ENCODE data around the gene SPSB4. TPM values are rescaled to one million over a fixed set of nuclear protein-coding genes. Genes with fewer than 3 reads are reported as not detected.

Gene SPSB4
- total RNA-seq, 1 donor from 2014 or later, result 1.2 TPM

- no peaks in the 10 kb centered on the region for H3K4me1 Mint-ChIP-seq (ENCODE audit: unreplicated experiment)
- H3K27me3 Mint-ChIP-seq (ENCODE audit: unreplicated experiment), result peaks cover 4% of the 10 kb centered on the region
- H3K27ac Mint-ChIP-seq (ENCODE audit: unreplicated experiment), result no peak overlapping the region
- H3K9me3 Mint-ChIP-seq (ENCODE audit: unreplicated experiment), result no peaks in the 10 kb centered on the region
- no peak for DNase-seq (ENCODE audit: low spot score)
- TF ChIP-seq CTCF (IDR thresholded peaks at IDR 0.05; ENCODE audit: unreplicated experiment), result no peak
- no peak overlapping the region for H3K4me3 Mint-ChIP-seq (ENCODE audit: unreplicated experiment)
- no peaks in the 10 kb centered on the region for H3K36me3 Mint-ChIP-seq (ENCODE audit: low read depth, unreplicated experiment)
Measured at GRCh38 chr3:141193066-141193830, 142.1 kb downstream of the SPSB4 start.

Other genes with a start within 250 kb of the SPSB4 start
- gene SLC25A36, start 109.5 kb upstream of the SPSB4 start, total RNA-seq (ENCODE audit: unreplicated experiment), result 80.7 TPM
- gene PXYLP1, start 180.5 kb downstream of the SPSB4 start, total RNA-seq (ENCODE audit: unreplicated experiment), result 4.4 TPM

Data from endothelial cell (in vitro differentiated cells).